ENCODE data around the gene ABLIM1. TPM values are rescaled to one million over a fixed set of nuclear protein-coding genes. Genes with fewer than 3 reads are reported as not detected.
A peak's percentile ranks its signal among the peaks of the same experiment; 100 is the strongest.

ABLIM1 gene
- total and polyA plus RNA-seq, 4 donors: 20.0 to 135 (median 59.9) TPM

- no peaks in the 10 kb centered on the region for H3K36me3 ChIP-seq (ENCODE audit: control insufficient read depth in 4 of 4, insufficient read depth in 4 of 4, low read length in 4 of 4)
- H3K4me1 ChIP-seq (ENCODE audit: control insufficient read depth in 5 of 5, insufficient read depth in 5 of 5, low read length in 5 of 5): peaks cover 14 to 47% (median 27%) of the 10 kb centered on the region in 5 donors
- peak overlapping the region; percentile 49 for H3K4me3 ChIP-seq
- DNase-seq: peak; percentile 68 to 73 (median 70)
- peak overlapping the region in 1 of 2 donors; percentile 77 for H3K9ac ChIP-seq (ENCODE audit: insufficient read depth in 1 of 2, low read length in 2 of 2)
- peak; percentile 49 for ATAC-seq (ENCODE audit: insufficient read depth, low FRiP score)
- peak overlapping the region; percentile 89 to 96 for H3K27ac ChIP-seq (ENCODE audit: low read depth in 1 of 2, low read length in 1 of 2)
- H3K9me3 ChIP-seq (ENCODE audit: control insufficient read depth in 4 of 4, insufficient read depth in 3 of 4, low read length in 3 of 4): no peaks in the 10 kb centered on the region
- no peak for TF ChIP-seq CTCF (IDR thresholded peaks at IDR 0.05; ENCODE audit: control extremely low read depth, extremely low read depth)
- peaks cover 0 to 6% (median 0%) of the 10 kb centered on the region in 3 donors for H3K27me3 ChIP-seq (ENCODE audit: control insufficient read depth in 3 of 3, insufficient read depth in 3 of 3, low read length in 2 of 3)
- WGBS, 2 donors: 1% methylated on average over 52 to 53 of the region's 53 CpGs
Measured at GRCh38 chr10:114631666-114632417, 26.2 kb downstream of the ABLIM1 start.

DNA sequence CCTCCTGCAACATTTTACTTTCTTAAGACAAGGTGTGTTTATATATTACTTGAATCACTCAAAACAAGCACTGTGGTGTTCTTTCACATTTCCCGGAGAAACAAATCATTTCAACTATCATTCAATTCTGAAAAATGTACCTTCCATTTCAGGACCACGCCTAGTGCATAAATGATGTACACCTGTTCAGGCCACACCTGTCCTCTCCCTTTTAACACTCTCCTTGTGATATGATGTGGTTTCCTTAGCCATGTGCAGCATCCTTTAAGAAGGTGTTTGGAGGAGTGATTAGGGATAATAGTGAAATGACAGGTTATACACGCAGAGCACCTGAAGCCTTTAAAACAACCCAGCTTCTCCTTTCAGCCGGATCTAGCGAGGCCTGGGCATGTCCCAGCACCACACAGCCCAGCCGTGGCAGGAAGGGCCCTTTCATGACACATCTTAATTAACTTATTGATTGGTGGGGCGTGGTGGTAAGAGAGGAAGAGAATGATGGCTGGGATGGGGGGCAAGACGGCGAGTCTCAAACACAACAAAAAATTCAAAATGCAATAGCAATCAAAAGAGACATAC, 26.9 kb downstream of the ABLIM1 start:
- Histone ChIP-seq H3K36me3 (ENCODE audit: control insufficient read depth in 4 of 4, insufficient read depth in 4 of 4, low read length in 4 of 4) (no peaks in the 10 kb centered on the region), H3K9ac (ENCODE audit: insufficient read depth in 1 of 2, low read length in 2 of 2) (peak overlapping the region in 1 of 2 donors; percentile 26), H3K27ac (ENCODE audit: low read depth in 1 of 2, low read length in 1 of 2) (peak overlapping the region; percentile 89 to 96), H3K4me3 (peak overlapping the region; percentile 49), H3K9me3 (ENCODE audit: control insufficient read depth in 4 of 4, insufficient read depth in 3 of 4, low read length in 3 of 4) (no peaks in the 10 kb centered on the region), H3K27me3 (ENCODE audit: control insufficient read depth in 3 of 3, insufficient read depth in 3 of 3, low read length in 2 of 3) (peaks cover 0 to 6% (median 0%) of the 10 kb centered on the region in 3 donors), H3K4me1 (ENCODE audit: control insufficient read depth in 5 of 5, insufficient read depth in 5 of 5, low read length in 5 of 5) (peaks cover 14 to 47% (median 28%) of the 10 kb centered on the region in 5 donors)
- ATAC-seq (ENCODE audit: insufficient read depth, low FRiP score): no peak
- no peak for TF ChIP-seq CTCF (IDR thresholded peaks at IDR 0.05; ENCODE audit: control extremely low read depth, extremely low read depth)
- WGBS, 2 donors: 31 to 45% methylated on average over 9 of the region's 9 CpGs
- DNase-seq: no peak

- WGBS, 2 donors: 77 to 83% methylated on average over 4 of the region's 4 CpGs
- Histone ChIP-seq H3K9me3 (ENCODE audit: control insufficient read depth in 4 of 4, insufficient read depth in 3 of 4, low read length in 3 of 4) (no peaks in the 10 kb centered on the region), H3K27ac (ENCODE audit: low read depth in 1 of 2, low read length in 1 of 2) (peak overlapping the region in 1 of 2 donors; percentile 96), H3K36me3 (ENCODE audit: control insufficient read depth in 4 of 4, insufficient read depth in 4 of 4, low read length in 4 of 4) (peaks cover 0 to 6% (median 0%) of the 10 kb centered on the region in 4 donors), H3K9ac (ENCODE audit: insufficient read depth in 1 of 2, low read length in 2 of 2) (no peak overlapping the region), H3K4me1 (ENCODE audit: control insufficient read depth in 5 of 5, insufficient read depth in 5 of 5, low read length in 5 of 5) (peaks cover 9 to 41% (median 29%) of the 10 kb centered on the region in 5 donors), H3K4me3 (no peak overlapping the region), H3K27me3 (ENCODE audit: control insufficient read depth in 3 of 3, insufficient read depth in 3 of 3, low read length in 2 of 3) (peaks cover 0 to 6% (median 0%) of the 10 kb centered on the region in 3 donors)
- DNase-seq (no peak), ATAC-seq (ENCODE audit: insufficient read depth, low FRiP score) (no peak)
- TF ChIP-seq CTCF (IDR thresholded peaks at IDR 0.05; ENCODE audit: control extremely low read depth, extremely low read depth): no peak
Measured at GRCh38 chr10:114629824-114630730, 28.0 kb downstream of the ABLIM1 start.
